Right forelimb (tissue), 1 donor: ENCODE results near the gene USP24.
"Not testable (repeated sequence)": the region's sequence is repeated elsewhere in the genome, so short reads cannot be mapped to it uniquely, and the experiment has no call there.

Experiments
- DNase-seq: peaks from one replicate; pipeline ENCODE4 v3.0.0-alpha.2; 2018

The USP24 gene

GRCh38 chr1:55150880-55151588 lies 64.1 kb downstream of the USP24 start:
- DNase-seq = no peak

- no peak for DNase-seq
Measured at GRCh38 chr1:55148676-55149075, 66.5 kb downstream of the USP24 start.

GRCh38 chr1:55147524-55147923 lies 67.6 kb downstream of the USP24 start:
- no peak for DNase-seq

GRCh38 chr1:55146781-55147180 lies 68.4 kb downstream of the USP24 start:
- DNase-seq = no peak

- DNase-seq = no peak
Measured at GRCh38 chr1:55144886-55145285, 70.3 kb downstream of the USP24 start.

- no peak for DNase-seq
Measured at GRCh38 chr1:55143684-55144083, 71.5 kb downstream of the USP24 start.

GRCh38 chr1:55141295-55141893 lies 73.8 kb downstream of the USP24 start:
- DNase-seq = no peak

GRCh38 chr1:55140546-55140983 lies 74.6 kb downstream of the USP24 start:
- DNase-seq = peak; percentile 64

GRCh38 chr1:55140137-55140536 lies 75.0 kb downstream of the USP24 start:
- DNase-seq = no peak

GRCh38 chr1:55138823-55139222 lies 76.3 kb downstream of the USP24 start:
- no peak for DNase-seq

GRCh38 chr1:55134152-55134808 lies 80.9 kb downstream of the USP24 start:
- no peak for DNase-seq

- DNase-seq = no peak
Measured at GRCh38 chr1:55131801-55132200, 83.4 kb downstream of the USP24 start.

GRCh38 chr1:55131218-55131617 lies 83.9 kb downstream of the USP24 start:
- DNase-seq = no peak

GRCh38 chr1:55129194-55129728 lies 85.9 kb downstream of the USP24 start:
- no peak for DNase-seq

- no peak for DNase-seq
Measured at GRCh38 chr1:55128418-55128995, 86.7 kb downstream of the USP24 start.

- DNase-seq = no peak
Measured at GRCh38 chr1:55127827-55128343, 87.3 kb downstream of the USP24 start.

GRCh38 chr1:55124470-55124869 lies 90.7 kb downstream of the USP24 start:
- no peak for DNase-seq

- DNase-seq = no peak
Measured at GRCh38 chr1:55120538-55120937, 94.6 kb downstream of the USP24 start.

GRCh38 chr1:55118651-55119329 lies 96.4 kb downstream of the USP24 start:
- no peak for DNase-seq

- DNase-seq = no peak
Measured at GRCh38 chr1:55117941-55118340, 97.2 kb downstream of the USP24 start.

GRCh38 chr1:55109005-55109404 lies 106.2 kb downstream of the USP24 start:
- not testable (repeated sequence) for DNase-seq

- no peak for DNase-seq
Measured at GRCh38 chr1:55107101-55107500, 108.1 kb downstream of the USP24 start.

- no peak for DNase-seq
Measured at GRCh38 chr1:55103891-55104290, 111.3 kb downstream of the USP24 start.
